SK-N-SH treated with all-trans-retinoic acid at 6 μM for 48 hours (cell line): Measurements from ENCODE around the gene SCMH1.

Experiments
- ATAC-seq: fragments of 200-7000 bp; cut with Tn5 transposase; 3 replicates; pipeline ENCODE4 v1.9.1; 2020; ENCODE audit warnings: mild to moderate bottlenecking, moderate library complexity
- ARNTL ChIP-seq: fragments of 450-650 bp; formaldehyde crosslinking; IDR thresholded peaks from 2 replicates; pipeline ENCODE4 v1.5.0; 2020; ENCODE audit warnings: low read depth, mild to moderate bottlenecking, moderate library complexity, borderline replicate concordance
- BACH2 ChIP-seq: fragments of 250-450 bp; sonication (Bioruptor Pico); IDR thresholded peaks from 2 replicates; pipeline ENCODE4 v1.9.0; 2021; ENCODE audit warnings: mild to moderate bottlenecking, borderline replicate concordance
- CSDC2 ChIP-seq: fragments of 250-450 bp; sonication (Bioruptor Pico); IDR thresholded peaks from 2 replicates; pipeline ENCODE4 v1.5.0; 2020; ENCODE audit warnings: mild to moderate bottlenecking, moderate library complexity
- ESRRG ChIP-seq: fragments of 250-450 bp; sonication (Bioruptor Pico); IDR thresholded peaks from 2 replicates; pipeline ENCODE4 v1.6.1; 2021; ENCODE audit warnings: mild to moderate bottlenecking
- GLIS3 ChIP-seq: fragments of 250-450 bp; sonication (Bioruptor Pico); IDR thresholded peaks from 2 replicates; pipeline ENCODE4 v1.5.0; 2020; ENCODE audit warnings: mild to moderate bottlenecking, moderate library complexity
- ISL1 ChIP-seq: fragments of 250-450 bp; sonication (Bioruptor Pico); IDR thresholded peaks from 2 replicates; pipeline ENCODE4 v2.1.2; 2022; ENCODE audit warnings: mild to moderate bottlenecking, moderate library complexity
- OSR1 ChIP-seq: fragments of 250-450 bp; sonication (Bioruptor Pico); IDR thresholded peaks from 2 replicates; pipeline ENCODE4 v1.8.0; 2022; ENCODE audit warnings: moderate library complexity, mild to moderate bottlenecking, inconsistent platforms
- PPARA ChIP-seq: fragments of 250-450 bp; sonication (Bioruptor Pico); IDR thresholded peaks from 2 replicates; pipeline ENCODE4 v1.5.0; 2020; ENCODE audit warnings: mild to moderate bottlenecking, borderline replicate concordance
- SNAI2 ChIP-seq: fragments of 250-450 bp; sonication (Bioruptor Pico); IDR thresholded peaks from 2 replicates; pipeline ENCODE4 v1.5.0; 2020; ENCODE audit warnings: mild to moderate bottlenecking, moderate library complexity
- TCF4 ChIP-seq: fragments of 250-450 bp; sonication (Bioruptor Pico); IDR thresholded peaks from 2 replicates; pipeline ENCODE4 v1.8.0; 2021; ENCODE audit warnings: mild to moderate bottlenecking, moderate library complexity, borderline replicate concordance
- TOX ChIP-seq: fragments of 250-450 bp; sonication (Bioruptor Pico); IDR thresholded peaks from 2 replicates; pipeline ENCODE4 v1.8.0; 2021; ENCODE audit warnings: mild to moderate bottlenecking, moderate library complexity, borderline replicate concordance
- TSHZ2 ChIP-seq: fragments of 250-450 bp; sonication (Bioruptor Pico); IDR thresholded peaks from 2 replicates; pipeline ENCODE4 v1.5.0; 2020; ENCODE audit warnings: mild to moderate bottlenecking, moderate library complexity
- ZC3H10 ChIP-seq: fragments of 250-450 bp; sonication (Bioruptor Pico); IDR thresholded peaks from 2 replicates; pipeline ENCODE4 v1.5.1; 2021; ENCODE audit warnings: mild to moderate bottlenecking, moderate library complexity
- ZFP3 ChIP-seq: fragments of 250-450 bp; sonication (Bioruptor Pico); IDR thresholded peaks from 2 replicates; pipeline ENCODE4 v1.5.0; 2020; ENCODE audit warnings: mild to moderate bottlenecking, moderate library complexity
- ZFP30 ChIP-seq: fragments of 450-650 bp; formaldehyde crosslinking; IDR thresholded peaks from 2 replicates; pipeline ENCODE4 v1.5.0; 2022; ENCODE audit warnings: mild to moderate bottlenecking, moderate library complexity
- ZNF8 ChIP-seq: fragments of 450-650 bp; formaldehyde crosslinking; IDR thresholded peaks from 2 replicates; pipeline ENCODE4 v1.5.0; 2020; ENCODE audit warnings: mild to moderate bottlenecking, moderate library complexity
- TF ChIP-seq, protein P1 (sequence below): fragments of 250-450 bp; sonication (Bioruptor Pico); IDR thresholded peaks from 2 replicates; pipeline ENCODE4 v1.5.1; 2021; ENCODE audit warnings: mild to moderate bottlenecking, moderate library complexity
- TF ChIP-seq, protein P2 (sequence below): fragments of 250-450 bp; sonication (Bioruptor Pico); IDR thresholded peaks from 2 replicates; pipeline ENCODE4 v1.5.1; 2020; ENCODE audit warnings: low read depth, mild to moderate bottlenecking, moderate library complexity
- TF ChIP-seq, protein P3 (sequence below): fragments of 250-450 bp; sonication (Bioruptor Pico); IDR thresholded peaks from 2 replicates; pipeline ENCODE4 v1.8.0; 2021; ENCODE audit warnings: low read depth, mild to moderate bottlenecking, moderate library complexity, borderline replicate concordance

Gene SCMH1

GRCh38 chr1:41020109-41020576 lies 222.0 kb downstream of the SCMH1 start (continued):
- TF ChIP-seq OSR1 = no peak
- no peak for TF ChIP-seq ZNF8
- TF ChIP-seq ZFP3 (CRISPR knock-in tag) = no peak
- TF ChIP-seq, protein P1, sequence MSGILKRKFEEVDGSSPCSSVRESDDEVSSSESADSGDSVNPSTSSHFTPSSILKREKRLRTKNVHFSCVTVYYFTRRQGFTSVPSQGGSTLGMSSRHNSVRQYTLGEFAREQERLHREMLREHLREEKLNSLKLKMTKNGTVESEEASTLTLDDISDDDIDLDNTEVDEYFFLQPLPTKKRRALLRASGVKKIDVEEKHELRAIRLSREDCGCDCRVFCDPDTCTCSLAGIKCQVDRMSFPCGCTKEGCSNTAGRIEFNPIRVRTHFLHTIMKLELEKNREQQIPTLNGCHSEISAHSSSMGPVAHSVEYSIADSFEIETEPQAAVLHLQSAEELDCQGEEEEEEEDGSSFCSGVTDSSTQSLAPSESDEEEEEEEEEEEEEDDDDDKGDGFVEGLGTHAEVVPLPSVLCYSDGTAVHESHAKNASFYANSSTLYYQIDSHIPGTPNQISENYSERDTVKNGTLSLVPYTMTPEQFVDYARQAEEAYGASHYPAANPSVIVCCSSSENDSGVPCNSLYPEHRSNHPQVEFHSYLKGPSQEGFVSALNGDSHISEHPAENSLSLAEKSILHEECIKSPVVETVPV (CRISPR knock-in tag) = no peak
- TF ChIP-seq ESRRG (CRISPR knock-in tag) = no peak

GRCh38 chr1:41019353-41019745 lies 222.8 kb downstream of the SCMH1 start:
- no peak for ATAC-seq
- TF ChIP-seq ISL1 (CRISPR knock-in tag) = no peak
- TF ChIP-seq CSDC2 (CRISPR knock-in tag) = no peak
- TF ChIP-seq, protein P1 (CRISPR knock-in tag) = no peak
- TF ChIP-seq ZFP3 (CRISPR knock-in tag) = no peak
- no peak for TF ChIP-seq GLIS3 (CRISPR knock-in tag)
- no peak for TF ChIP-seq ZC3H10
- no peak for TF ChIP-seq TCF4 (CRISPR knock-in tag)
- TF ChIP-seq, all 23 proteins: peak for 0

DNA sequence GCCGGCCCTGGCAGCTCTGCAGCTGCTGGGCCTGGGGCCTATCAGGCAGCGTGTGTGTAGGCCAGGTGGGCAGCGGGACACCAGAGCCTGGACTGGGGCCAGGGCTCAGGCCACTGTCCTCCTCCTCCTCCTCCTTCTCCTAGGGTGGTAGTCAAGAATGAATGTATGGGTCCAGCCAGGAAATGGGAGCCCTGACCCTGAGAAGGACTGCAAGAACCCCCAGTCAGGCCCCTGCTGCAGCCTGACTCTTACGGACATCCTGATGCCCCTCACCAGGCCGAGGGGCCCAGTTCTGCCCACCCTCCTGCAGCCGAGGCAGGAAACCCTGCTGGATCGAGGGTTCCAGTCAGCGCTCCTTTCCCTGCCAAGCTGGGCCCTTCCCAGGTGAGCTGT lies 224.1 kb downstream of the SCMH1 start:
- TF ChIP-seq SNAI2 (CRISPR knock-in tag) (no peak), TSHZ2 (CRISPR knock-in tag) (no peak), TOX (CRISPR knock-in tag) (no peak), ARNTL (CRISPR knock-in tag) (no peak), ZNF8 (no peak), ZFP30 (CRISPR knock-in tag) (no peak), ESRRG (CRISPR knock-in tag) (no peak), BACH2 (CRISPR knock-in tag) (no peak), ZFP3 (CRISPR knock-in tag) (no peak), PPARA (no peak), TCF4 (CRISPR knock-in tag) (no peak), ZC3H10 (no peak)
- TF ChIP-seq, protein P2, sequence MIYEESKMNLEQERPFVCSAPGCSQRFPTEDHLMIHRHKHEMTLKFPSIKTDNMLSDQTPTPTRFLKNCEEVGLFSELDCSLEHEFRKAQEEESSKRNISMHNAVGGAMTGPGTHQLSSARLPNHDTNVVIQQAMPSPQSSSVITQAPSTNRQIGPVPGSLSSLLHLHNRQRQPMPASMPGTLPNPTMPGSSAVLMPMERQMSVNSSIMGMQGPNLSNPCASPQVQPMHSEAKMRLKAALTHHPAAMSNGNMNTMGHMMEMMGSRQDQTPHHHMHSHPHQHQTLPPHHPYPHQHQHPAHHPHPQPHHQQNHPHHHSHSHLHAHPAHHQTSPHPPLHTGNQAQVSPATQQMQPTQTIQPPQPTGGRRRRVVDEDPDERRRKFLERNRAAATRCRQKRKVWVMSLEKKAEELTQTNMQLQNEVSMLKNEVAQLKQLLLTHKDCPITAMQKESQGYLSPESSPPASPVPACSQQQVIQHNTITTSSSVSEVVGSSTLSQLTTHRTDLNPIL (CRISPR knock-in tag) = no peak
- TF ChIP-seq, protein P1 (CRISPR knock-in tag) = no peak
- no peak; the same call in 2 of the 3 replicates for ATAC-seq

- TF ChIP-seq, protein P2 (CRISPR knock-in tag) = no peak
- TF ChIP-seq, protein P3, sequence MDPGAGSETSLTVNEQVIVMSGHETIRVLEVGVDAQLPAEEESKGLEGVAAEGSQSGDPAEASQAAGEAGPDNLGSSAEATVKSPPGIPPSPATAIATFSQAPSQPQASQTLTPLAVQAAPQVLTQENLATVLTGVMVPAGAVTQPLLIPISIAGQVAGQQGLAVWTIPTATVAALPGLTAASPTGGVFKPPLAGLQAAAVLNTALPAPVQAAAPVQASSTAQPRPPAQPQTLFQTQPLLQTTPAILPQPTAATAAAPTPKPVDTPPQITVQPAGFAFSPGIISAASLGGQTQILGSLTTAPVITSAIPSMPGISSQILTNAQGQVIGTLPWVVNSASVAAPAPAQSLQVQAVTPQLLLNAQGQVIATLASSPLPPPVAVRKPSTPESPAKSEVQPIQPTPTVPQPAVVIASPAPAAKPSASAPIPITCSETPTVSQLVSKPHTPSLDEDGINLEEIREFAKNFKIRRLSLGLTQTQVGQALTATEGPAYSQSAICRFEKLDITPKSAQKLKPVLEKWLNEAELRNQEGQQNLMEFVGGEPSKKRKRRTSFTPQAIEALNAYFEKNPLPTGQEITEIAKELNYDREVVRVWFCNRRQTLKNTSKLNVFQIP (CRISPR knock-in tag) = no peak
- no peak for TF ChIP-seq ISL1 (CRISPR knock-in tag)
- no peak for ATAC-seq
These were observed 224.7 kb downstream of the SCMH1 start for GRCh38 chr1:41017141-41018017.
